Activated CD4-positive, alpha-beta T cell treated with anti-CD3 and anti-CD28 coated beads for 1 hour (primary cell): ENCODE results near the gene H19.

Experiments
- DNase-seq: peaks from one replicate; pipeline ENCODE4 v3.0.0-alpha.2; 2020

H19 gene

DNA sequence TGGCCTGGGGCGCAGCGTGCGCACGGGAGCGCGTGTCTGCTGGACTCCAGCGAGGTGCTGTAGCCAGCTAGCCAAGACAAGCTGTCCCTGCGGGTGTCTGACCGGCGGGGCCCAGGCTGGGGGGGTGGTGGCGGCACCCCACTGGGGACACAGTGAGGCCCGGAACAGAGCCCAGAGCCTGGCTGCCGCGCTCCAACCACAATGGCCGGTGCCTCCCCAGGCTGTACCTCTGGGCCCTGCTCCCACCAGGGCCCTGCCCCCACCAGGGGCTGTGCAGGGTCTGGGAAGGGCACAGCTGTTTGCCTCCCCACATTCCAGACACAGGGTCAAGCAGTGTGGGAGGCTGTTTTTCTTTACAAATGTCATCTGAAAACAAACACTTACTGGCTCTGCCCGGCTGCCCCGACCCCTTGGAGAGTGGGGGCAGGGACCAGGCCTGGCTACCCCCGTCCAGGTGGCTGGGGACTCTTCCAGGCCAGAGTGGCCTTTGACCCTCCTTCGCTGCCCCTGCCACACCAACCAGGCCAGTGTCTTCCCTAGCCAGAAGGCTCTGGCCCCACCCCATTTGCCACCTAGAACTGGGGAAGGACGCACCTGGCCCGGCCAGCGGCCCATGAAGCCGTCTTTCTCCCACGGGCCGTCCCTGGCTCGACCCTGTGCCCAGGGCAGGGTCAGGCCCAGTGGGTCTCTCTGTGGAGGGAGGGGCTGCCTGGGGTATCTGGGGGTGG is 14.6 kb downstream of the H19 start:
- DNase-seq, result no peak

DNA sequence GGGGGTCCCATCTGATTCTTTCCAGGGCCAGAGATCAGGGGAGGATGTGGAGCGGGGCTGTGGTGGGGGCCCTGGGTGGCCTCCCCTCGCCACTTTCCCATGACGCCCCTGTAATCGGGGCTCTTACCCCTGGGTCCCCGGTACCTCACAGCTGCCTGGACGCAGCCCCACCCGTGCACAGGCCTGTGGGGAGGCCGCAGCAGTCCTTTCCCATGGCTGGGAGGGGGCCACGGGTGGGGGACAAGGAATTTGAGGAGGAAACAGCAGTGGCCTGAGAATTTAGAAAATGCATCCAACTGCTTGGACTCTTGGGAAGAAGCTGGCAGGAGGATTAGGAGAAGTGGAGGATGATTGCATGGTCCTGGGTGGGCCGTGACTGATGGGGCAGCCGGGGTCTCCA is 18.0 kb downstream of the H19 start:
- no peak for DNase-seq

DNA sequence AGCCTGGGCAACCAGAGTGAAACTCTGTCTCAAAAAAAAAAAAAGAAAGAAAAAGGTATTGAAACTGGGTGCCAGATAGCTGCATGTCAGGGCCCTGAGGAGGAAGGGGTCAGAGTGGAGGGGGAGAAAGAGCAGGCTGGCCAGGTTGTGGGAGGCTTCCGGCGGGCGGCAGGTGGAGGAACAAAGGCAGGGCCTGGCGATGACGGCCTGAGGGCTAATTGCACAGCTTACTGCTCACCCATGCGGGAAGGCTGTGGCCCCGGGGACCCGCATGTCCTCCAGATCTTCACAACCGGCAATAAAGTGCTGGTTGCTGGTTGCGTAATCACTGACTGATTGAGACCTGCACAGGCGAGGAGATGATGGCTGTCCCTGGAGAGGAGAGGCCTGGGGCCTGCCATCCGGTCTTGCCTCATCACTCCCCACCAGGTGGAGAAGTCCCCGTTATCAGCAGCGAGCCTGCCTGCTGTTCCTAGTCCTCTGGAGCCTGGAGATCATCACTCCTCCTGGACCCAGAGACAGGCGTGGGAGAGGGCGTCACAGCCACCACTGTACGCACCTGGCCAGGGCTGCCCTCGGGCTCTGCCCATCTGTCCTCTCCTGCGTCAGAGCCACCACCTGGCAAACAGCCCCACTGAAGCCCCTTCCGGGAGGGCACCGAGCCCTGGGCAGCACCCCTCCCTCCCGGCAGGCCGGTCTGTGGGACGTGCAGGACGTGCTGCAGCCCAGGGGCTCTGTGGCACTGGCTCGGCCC is 18.7 kb downstream of the H19 start:
- no peak for DNase-seq

DNA sequence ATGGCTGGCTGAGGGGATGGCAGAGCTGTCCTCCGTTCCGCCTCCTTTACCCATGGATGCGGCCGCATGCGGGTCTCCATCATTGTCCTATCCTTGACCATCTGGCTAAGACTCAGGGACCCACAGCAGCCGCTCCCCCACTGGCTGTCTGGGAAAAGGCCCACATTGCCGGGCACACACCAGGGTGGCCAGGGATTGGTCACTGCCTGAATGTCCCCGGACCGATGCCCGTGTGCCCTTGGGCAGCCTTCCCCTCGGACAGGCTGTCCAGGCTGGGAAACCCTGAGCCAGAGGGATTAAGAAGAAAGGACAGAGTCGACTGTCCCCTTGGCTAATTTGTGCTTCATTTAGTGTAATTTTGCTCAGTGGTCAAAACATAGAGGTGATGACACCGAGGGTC is 22.5 kb downstream of the H19 start:
- no peak for DNase-seq

DNA sequence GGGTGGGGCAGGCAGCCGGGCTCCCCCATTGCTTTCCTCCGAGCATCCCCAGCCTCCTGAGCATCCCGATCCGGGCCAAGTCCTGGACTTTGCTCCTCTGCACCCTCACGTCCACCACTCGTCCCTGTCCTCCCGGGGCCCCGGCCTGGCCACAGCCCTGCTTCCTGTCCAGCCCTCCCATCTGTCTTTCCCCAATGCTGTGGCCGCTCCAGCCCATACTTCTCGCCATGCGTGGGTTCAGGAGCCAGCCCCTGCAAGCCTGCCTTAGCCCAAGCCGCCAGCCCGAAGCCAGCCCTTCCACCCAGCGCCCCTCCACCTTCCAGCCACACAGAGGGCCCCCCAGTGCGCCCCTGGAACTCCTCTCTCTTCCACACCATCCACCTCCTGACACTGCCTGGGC is 26.7 kb downstream of the H19 start:
- DNase-seq, result no peak

DNA sequence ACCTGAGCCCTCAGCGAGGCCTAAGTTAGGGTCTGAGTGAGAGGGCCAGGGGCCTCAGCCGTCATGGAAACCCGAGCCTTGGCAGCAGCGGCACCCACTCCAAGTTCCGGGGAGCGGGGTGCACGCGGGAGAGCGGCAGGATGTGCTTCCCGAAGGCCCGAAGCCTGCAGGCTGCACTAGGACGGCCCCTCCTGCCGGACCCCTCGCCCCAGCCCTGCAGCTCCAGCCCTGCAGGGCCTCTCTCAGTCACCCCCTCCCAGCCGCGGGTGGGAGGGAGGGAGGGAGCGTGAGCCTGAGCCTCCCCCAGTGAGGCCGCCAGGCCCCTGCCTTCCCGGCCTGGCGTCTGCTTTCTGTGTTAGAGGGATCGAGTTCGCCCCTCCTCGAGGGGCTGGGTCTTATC is 27.9 kb downstream of the H19 start:
- no peak for DNase-seq

DNA sequence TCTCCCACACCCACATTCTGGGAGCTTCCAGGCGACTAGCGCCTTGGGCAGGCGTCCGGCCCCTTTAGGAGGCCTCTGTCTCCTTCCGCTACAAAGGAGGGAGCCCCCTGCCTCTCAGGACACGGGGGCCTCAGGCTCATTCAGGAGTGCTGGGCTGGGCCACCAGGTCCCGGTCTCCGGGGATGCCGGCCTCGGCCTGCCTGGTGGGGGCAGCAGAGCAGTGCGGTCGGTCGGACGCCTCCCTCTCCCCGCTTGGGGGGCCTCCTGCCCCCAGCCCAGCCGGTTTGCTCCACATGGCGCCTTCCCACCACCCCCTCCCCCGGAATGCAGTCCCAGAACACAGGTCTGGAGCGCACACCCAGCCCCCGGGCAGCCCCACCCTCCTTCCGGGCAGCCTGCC is 28.6 kb downstream of the H19 start:
- no peak for DNase-seq

DNA sequence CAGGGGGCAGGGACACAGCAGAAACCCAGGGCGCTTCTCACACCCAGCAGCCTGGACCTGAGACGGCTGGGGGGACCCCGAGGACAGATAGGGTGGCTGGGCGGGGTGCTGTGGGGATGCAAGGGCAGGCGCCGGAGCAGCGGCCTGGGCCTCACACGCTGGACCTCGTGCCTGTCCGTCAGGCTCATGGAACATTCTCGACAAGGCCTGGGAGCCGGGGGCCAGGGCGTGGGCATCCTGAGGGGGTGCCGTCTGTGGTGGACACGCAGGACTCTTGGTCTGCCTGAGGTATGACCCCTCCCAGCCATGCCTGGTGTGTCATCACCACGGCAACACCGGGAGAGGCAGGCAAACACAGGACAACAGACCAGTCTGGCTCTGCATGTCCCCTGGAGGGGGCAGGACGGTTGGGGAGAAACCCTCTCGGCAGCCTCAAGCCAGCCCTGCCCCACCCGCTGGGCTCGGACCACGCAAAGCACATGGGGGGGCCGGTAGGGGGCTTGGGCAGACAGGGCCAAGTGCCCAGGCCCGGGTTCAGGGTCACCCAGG is 29.1 kb downstream of the H19 start:
- DNase-seq, result no peak

DNA sequence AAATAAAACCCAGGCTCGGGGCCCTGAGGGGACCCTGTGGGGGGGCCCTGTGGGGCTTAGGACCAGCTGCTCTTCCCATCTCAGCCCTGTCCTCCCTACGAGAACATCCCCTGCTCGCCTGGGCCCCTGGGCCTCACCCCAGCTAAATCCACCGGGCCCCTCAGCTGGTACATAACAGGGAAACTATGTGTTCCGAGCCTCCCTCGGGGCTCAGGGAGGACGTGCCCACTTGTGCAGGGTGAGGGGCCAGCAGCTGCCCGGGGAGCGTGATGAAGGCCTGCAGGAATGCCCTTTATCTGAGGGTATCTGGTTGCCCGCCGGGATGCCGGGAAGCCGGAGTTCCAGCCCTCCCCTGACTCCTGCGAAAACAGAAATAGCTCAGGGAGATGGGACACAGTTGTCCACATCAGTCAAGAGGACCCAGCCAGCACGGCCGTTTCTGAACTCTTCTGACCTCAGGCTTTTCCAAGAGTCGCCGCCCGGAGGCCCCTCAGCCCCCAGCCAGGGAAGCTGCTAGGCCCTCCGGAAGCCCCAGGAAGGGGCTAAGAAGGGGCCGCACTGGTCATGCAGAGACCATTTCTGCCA is 29.9 kb downstream of the H19 start:
- DNase-seq, result no peak

DNA sequence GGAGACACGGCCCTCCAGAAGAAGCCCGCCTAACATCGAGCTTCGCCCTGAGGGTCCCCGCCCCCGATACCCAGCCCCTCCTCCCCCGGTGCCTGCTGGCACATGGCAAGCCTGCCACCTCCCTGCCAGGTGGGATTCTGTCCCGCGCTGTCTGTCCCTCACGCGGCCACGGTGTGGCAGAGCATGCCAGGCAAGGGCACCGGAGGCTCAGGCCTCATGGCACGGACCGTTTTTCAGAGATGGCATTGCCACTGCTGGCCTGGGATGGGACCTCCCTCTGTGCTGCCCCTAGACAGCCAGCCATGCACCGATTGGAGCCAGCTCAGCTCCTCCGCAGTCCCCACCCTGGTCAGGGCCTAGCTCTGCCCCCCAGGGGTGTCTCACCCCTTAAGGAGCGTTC is 31.1 kb downstream of the H19 start:
- DNase-seq, result no peak

DNA sequence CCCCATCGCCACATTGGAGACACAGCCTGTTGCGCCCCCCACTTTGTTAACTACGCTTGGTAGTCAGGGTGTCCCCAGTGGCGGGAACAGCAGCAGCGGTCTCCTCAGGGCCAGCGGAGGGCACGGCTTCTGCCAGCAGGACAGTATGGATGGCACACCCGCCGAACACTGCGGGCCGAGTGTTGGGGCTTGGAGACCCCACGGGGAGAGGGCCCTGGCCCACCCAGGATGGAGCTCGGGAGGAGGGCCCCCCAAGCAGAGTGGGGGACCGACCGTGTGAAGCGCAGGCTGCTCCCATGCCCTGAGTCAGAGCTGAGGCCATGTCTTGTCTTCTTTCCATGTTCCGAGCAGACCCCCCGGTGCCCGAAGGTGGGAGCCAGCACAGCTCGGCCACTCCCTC is 32.7 kb downstream of the H19 start:
- no peak for DNase-seq

DNA sequence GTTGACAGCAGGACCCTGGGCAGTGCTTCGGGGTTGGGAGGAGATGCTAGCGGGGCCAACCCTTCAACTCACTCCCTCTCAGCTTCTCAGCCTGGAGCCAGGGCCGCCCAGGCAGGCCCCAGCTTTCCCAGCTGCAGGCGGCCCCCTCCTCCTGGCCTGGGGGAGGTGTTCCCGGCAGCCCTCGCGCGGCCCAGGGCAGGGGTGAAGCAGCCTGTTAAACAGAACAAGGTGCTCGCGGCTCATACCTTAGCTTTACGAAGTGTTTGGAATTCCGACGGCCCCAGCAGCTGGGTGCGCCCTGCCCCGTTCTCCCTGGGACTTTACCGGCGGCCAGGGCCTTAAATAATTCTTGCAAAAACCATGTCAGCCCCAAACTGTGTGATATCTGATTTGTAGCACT is 33.3 kb downstream of the H19 start:
- DNase-seq, result no peak

DNA sequence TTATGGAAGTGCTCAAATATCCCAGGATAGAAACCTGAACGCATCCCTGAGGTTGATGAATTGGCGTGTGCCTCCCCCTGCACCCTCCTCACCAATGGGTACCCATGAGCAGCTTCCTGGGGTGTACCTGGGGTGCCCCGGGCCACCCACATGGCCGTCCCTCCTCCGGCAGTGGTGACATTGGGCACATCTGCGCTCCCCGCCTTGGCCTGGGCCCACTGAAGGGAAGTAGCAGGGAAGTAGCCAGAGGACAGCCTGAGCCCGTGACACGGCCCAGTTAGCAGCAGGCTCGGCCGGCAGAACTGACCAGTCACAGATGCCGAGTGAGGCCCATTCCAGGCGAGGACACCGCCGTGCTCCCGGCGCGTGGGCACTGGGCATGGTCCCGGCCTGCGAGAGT is 33.8 kb downstream of the H19 start:
- DNase-seq, result no peak

DNA sequence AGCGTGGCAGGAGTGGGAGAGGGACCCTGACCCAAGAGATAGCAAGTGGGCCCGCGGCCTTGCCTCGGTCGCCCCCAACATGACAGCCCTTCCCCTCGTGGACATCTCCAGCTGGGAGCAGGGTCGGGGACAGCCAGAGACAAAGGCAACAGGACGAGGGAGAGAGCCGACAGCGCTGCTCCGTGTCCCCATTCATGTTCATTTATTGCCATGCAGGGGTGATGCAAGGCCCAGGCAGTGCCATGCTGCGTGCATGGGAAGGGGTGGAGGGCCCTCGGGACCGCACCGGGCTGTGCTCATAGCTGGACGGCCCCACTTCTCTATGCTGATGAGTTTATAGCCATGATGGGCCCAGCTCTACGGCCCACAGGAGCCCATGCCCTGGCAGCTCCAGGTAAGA is 37.9 kb downstream of the H19 start:
- DNase-seq, result no peak

DNA sequence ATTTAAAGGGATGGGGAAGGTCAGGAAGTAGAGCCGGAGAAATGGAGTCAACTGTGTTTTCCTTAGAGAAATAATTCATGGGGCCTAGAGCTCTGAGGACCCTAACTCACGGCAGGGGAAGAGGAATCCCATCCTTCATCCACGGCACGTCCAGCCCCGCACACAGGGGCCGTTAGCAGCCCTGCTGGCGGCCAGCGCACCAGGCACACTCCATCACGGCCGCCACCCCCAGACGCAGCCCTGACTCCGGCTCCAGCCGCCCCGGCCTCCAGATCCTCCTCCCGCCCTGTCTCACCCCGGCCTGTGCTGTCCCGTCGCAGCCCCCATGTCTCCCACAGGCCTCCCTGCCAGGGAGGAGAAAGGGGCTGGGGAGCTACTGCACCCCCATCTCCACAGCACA is 39.3 kb downstream of the H19 start:
- DNase-seq, result no peak

DNA sequence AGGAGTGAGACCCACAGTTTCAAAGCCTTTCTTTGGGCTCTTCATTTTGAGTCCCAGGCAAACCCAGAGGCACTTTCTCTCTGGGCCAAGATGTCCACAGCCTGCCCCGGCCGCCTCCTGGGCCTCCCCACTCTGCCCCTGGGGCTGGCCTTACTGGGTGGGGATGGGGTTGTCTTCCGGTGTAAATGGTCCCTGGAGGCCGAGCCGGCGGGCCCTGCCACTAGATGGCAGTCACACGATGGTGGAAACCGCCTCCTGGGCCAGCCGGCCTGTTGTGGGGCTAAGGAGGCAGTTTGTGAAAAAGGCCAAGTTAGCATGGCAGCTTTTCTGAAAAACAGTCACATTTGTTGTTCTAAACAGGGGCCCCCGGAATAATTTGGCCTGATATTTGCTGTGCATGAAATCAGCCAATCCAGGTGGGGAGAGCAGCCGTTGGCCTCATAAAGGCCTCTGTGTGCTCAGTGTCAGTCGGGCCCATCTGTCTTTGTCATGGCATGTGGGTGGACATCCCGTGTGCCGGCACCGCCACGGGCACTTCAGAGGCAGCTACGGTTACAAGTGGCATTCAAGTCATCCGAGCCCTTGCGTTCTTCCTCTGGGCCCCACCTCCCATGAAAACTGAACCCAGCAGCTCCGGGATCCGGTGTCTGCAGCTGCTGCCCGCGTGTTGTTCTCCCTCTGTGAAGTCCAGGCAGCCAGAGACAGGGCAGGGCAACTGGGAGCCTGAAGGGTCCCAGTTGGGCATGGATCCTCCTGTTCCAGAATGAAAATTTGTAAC is 44.0 kb downstream of the H19 start:
- no peak for DNase-seq

DNA sequence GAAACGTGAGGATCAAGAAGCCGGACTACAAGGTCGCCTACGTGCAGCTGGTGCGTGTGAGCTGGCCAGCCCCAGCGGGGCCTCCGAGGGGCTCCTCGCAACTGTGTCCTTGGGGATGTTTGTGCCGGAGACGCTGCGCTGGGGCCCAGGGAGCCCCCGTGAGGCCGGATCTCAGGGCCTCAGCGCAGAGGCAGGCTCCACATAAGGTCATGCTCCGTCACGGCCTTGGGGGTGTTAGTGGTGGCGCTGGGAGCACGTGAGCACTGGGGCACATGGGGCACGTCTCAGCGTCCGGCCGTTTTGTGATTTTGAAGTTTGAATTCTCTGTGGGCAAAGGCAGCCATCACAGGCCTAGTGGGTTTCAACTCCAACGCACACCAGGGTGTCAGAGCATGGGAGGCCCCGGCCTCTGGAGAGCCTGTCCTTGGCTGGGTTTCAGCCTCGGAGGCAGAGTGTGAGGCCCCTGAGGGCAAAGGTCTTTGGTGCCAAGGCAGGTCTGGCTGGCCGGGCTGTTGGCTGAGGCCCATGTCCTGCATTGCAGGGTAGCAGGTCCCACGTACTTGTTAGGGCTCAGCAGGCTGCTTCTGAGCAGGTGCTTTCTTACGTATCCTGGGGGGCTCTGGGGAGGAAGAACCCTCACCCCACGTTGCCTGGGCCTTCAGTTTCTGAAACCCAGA is 44.7 kb downstream of the H19 start:
- no peak for DNase-seq

DNA sequence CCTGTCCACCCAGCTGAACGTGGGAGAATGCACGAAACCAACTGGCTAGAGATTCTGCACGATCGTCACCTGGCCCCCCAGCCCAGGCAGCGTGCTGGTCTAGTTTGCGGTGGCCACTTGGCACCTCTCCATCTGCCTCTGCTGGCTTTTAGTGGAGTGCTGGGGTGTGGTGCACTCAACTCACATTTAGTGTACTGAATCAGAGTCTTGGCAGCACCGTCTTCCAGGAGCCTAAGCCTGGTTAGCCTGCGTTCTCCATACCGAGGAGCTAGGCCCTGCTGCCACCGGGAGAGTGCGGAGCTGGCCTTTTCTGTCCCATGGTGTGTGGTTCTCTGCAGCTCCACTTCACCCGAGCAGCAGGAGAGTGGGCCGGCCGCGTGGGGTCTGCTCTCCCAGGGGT is 47.7 kb downstream of the H19 start:
- no peak for DNase-seq

DNA sequence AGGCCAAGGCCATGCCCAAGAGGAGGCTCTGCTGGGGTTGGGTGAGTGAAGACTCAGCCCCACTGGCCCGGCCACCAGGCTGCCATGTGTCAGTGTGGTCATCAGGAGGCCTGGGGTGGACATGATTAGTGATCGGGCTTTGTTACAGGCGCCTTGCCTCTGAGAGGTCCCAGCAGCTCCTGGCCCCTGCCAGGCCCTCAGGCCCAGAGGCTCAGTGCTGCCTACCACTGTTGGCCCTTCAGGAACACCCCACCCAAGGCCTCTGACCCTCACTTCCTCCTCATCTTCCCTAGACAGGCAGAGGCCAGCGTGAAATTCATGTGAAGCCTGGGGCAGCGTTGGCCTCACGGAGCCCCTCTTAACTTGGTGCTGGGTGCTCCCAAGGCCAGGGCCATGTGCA is 48.3 kb downstream of the H19 start:
- DNase-seq, result no peak

DNA sequence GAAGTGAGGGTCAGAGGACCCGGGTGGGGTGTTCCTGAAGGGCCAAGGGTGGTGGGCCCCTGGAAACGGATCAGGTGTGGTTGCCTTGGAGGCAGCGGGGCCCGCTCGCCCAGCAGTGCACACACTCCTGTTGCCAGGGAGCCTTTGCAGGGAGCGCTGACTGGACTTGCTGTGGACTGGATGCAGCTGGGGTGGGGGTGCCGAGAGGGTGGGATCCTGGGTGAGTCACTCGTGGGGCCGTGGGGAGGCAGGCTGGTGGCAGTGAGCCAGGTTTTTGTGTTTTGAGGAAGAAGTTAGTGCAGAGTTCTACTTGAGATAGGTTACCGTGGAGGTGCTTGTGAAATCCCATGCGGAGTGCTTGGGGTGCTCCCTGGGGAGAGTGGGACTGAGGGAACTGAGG is 49.3 kb downstream of the H19 start:
- no peak for DNase-seq

DNA sequence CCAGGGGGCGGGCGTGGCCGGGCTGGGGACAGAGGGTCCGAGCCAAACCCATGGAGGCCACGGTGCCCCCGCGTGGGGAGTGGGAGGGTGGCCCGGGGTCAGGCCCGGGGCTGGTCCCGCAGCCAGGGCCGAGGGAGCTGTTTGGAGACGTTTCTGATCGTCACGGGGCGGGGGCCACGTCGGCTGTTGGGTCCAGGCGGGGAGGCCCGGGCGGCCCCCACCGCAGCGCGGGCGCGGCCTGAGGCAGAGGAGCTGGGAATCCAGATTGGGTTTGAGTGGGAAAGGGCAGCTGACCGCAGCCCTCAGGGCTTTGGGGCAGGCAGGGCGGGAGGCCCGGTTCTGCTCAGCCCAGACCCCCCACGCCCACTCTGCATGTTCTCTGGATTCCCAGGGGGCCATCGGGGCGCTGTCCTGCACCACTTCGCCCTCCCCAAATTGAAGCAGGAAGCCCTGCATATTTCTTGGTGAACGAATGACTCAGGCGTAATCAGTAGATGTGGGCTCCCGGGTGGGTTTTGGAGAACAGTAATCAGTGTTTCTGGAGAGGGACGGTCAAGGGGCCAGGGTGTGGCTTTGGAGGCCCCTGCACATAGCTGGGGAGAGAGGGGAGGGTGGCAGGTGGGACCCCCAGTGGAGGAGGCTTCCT is 49.9 kb downstream of the H19 start:
- DNase-seq, result no peak

DNA sequence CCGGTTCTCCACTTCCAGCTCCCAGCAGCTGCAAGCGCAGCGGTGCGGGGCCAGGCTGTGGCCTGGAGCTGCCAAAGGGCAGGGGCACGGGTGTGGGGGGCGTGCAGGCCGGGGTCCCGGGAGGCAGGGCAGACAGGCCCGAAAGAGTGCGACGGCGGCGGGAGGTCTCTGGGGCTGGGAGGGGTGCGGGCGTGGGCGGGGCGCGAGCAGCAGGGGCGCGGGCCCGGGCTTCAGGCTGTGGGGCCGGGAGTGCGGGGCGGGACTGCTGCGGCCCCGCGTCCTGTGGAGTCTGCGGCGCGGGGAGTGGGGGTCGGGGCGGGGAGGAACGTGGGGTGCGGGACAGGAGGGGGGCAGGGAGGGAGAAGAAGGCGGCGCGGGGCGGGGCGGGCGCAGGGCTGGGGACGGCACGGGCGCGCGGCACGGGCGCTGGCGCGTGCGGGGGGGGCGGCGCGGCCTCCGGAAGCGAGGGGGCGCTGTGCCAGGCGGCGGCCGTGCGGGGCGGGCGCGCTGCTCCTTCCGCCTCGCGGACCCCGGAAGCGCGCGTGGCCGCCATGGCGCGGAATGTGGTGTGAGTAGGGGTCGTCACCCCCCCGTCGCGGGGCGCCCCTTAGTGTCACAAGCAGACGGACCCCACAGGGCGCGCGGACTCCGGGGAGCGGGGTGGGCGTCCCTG is 50.7 kb downstream of the H19 start, which contains the start of gene MRPL23:
Gene MRPL23, plus strand, starts transcription at position 521 of the 673 bp plus-strand sequence. Its CDS starts 31 bp downstream, at position 552.
- DNase-seq, result no peak
